Testis (tissue), 3 donors: ENCODE results near the gene TRAF2. TPM values are rescaled to one million over a fixed set of nuclear protein-coding genes. Genes with fewer than 3 reads are reported as not detected.

Experiments used
- DNase-seq: peaks from one replicate; pipeline ENCODE4 v3.0.0-alpha.2; 2019
- H3K27ac ChIP-seq, 2 donors: fragments of 200-600 bp; sonication (generic); one replicate each; pipeline ENCODE4 v1.5.1; 2019
- H3K27me3 ChIP-seq: fragments of 200-600 bp; sonication (generic); one replicate; pipeline ENCODE4 v1.5.1; 2019
- H3K36me3 ChIP-seq: fragments of 200-600 bp; sonication (generic); one replicate; pipeline ENCODE4 v1.5.1; 2017; ENCODE audit warnings: low read depth; ENCODE audit errors: missing control alignments
- H3K4me1 ChIP-seq: fragments of 200-600 bp; sonication (generic); one replicate; pipeline ENCODE4 v1.5.1; 2019
- H3K4me3 ChIP-seq, 2 donors: fragments of 200-600 bp; sonication (generic); one replicate each; pipeline ENCODE4 v1.5.1; 2017 to 2019
- H3K9me3 ChIP-seq: fragments of 200-600 bp; sonication (generic); one replicate; pipeline ENCODE4 v1.5.1; 2017
- POLR2A ChIP-seq: fragments of 450-650 bp; IDR thresholded peaks from one replicate; pipeline ENCODE4 v1.6.1; 2017; ENCODE audit warnings: antibody characterized with exemption, mild to moderate bottlenecking, moderate library complexity
- WGBS, 2 donors: methylation state at CpG; one replicate each; pipeline ENCODE4 v1.1.5; 2018; 5-methylcytosine and 5-hydroxymethylcytosine counted together
- intact Hi-C: fragments of 100-400 bp; cut with DNase I; formaldehyde crosslinking; loops from one replicate; pipeline ENCODE4 v1.15.1; 2023; ENCODE audit warnings: low total_unique reads
- polyA plus RNA-seq: library from polyadenylated mRNA; stranded (reverse); fragments of 350-450 nt; fragmentation: Illumina TruSeq; extraction: RNeasy Lipid Tissue Mini Kit (QIAGEN cat#74804); gene quantifications from one replicate; pipeline ENCODE4 v1.2.3, GENCODE V29; 2014; ENCODE audit warnings: low read depth, low replicate concordance; ENCODE audit not compliant: insufficient read depth
- total RNA-seq, 2 donors: library from RNA; depleted of rRNA; stranded (reverse); fragments of >200 nt; gene quantifications; one replicate each; pipeline ENCODE4 v1.2.3, GENCODE V29; 2016
- TF ChIP-seq, protein P1 (sequence below), 3 experiments: fragments of 450-650 bp in 2 of 3; fragments of 200-600 bp in 1 of 3; sonication (generic) in 1 of 3; IDR thresholded peaks; one replicate each; pipeline ENCODE4 v1.5.1; 2016 to 2019; ENCODE audit warnings: antibody characterized with exemption in 3 of 3, mild to moderate bottlenecking in 2 of 3, moderate library complexity in 1 of 3

The TRAF2 gene
- total and polyA plus RNA-seq, 3 donors from 2014 or later: 21.9 to 32.9 (median 23.7) TPM

- TF ChIP-seq POLR2A: no peak
- TF ChIP-seq, protein P1, sequence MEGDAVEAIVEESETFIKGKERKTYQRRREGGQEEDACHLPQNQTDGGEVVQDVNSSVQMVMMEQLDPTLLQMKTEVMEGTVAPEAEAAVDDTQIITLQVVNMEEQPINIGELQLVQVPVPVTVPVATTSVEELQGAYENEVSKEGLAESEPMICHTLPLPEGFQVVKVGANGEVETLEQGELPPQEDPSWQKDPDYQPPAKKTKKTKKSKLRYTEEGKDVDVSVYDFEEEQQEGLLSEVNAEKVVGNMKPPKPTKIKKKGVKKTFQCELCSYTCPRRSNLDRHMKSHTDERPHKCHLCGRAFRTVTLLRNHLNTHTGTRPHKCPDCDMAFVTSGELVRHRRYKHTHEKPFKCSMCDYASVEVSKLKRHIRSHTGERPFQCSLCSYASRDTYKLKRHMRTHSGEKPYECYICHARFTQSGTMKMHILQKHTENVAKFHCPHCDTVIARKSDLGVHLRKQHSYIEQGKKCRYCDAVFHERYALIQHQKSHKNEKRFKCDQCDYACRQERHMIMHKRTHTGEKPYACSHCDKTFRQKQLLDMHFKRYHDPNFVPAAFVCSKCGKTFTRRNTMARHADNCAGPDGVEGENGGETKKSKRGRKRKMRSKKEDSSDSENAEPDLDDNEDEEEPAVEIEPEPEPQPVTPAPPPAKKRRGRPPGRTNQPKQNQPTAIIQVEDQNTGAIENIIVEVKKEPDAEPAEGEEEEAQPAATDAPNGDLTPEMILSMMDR (IDR thresholded peaks at IDR 0.05): no peak
- no peak within 1 kb of the TSS for H3K4me3 ChIP-seq
- no peaks in the 10 kb centered on the region for H3K36me3 ChIP-seq
- H3K4me1 ChIP-seq: peaks cover 32% of the 10 kb centered on the region
- 46% methylated on average over 23 of the region's 23 CpGs; no CpG with 5 or more reads in 1 of the 2 donors for WGBS, 2 donors
- intact Hi-C loops: no loop called here
- no peaks in the 10 kb centered on the region for H3K9me3 ChIP-seq
- no peaks in the 10 kb centered on the region for H3K27me3 ChIP-seq
- DNase-seq: peak; percentile 91
- peak within 1 kb of the TSS; percentile 50 to 89 for H3K27ac ChIP-seq
Measured at GRCh38 chr9:136851941-136852663, 34.2 kb upstream of the TRAF2 start, which contains the start of gene MAMDC4. Gene MAMDC4, plus strand, starts transcription at chr9:136852346. Its CDS starts 71 bp downstream, at chr9:136852417.

DNA sequence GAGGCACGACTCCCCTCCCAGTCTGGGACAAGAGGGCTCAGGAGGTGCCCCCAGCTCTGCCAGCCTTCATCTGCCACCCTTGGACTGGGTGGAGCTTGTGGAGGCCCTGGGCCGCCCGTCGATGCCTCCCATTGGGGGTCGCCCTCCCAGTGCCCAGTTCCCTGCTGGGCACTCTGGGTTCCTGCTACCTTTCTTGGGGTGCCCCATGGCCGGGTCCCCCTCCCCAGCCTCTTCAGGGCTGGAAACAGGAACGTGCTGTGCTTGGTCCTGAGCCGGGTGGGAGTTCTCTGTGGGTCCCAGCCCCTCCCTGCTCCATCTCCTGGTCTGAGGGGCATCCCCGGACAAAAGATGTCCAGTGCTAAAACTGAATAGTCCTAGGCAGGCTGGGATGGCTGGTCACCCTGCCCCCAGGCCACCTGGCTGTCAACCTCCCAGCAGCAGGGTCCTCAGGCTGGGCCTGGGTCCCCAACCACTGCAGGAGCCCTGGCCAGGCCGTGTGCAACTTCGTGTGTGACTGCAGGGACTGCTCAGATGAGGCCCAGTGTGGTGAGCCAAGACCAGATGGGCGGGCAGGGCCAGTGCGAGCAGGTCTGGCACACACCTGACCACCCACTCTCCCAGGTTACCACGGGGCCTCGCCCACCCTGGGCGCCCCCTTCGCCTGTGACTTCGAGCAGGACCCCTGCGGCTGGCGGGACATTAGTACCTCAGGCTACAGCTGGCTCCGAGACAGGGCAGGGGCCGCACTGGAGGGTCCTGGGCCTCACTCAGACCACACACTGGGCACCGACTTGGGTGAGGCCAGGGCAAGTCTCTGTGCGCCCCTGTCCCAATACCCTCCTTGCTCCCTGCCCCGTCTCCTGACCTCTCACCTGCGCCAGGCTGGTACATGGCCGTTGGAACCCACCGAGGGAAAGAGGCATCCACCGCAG, 33.4 kb upstream of the TRAF2 start:
- TF ChIP-seq, protein P1 (IDR thresholded peaks at IDR 0.05): no peak
- no peak for TF ChIP-seq POLR2A
- DNase-seq: no peak
- Histone ChIP-seq H3K4me3 (no peak overlapping the region), H3K9me3 (no peaks in the 10 kb centered on the region), H3K4me1 (peaks cover 31% of the 10 kb centered on the region), H3K36me3 (no peaks in the 10 kb centered on the region), H3K27ac (peak overlapping the region; percentile 24 to 50), H3K27me3 (no peaks in the 10 kb centered on the region)
- WGBS, 2 donors: 85 to 91% methylated on average over 7 to 25 of the region's 29 CpGs
- intact Hi-C loops: no loop called here

- Histone ChIP-seq H3K4me1 (peaks cover 31% of the 10 kb centered on the region), H3K27ac (no peak overlapping the region), H3K36me3 (no peaks in the 10 kb centered on the region), H3K27me3 (no peaks in the 10 kb centered on the region), H3K9me3 (no peaks in the 10 kb centered on the region), H3K4me3 (no peak overlapping the region)
- no peak for TF ChIP-seq POLR2A
- no peak for DNase-seq
- 81 to 95% methylated on average over 11 to 12 of the region's 18 CpGs for WGBS, 2 donors
- intact Hi-C loops: no loop called here
Measured at GRCh38 chr9:136853596-136854112, 32.7 kb upstream of the TRAF2 start.

- intact Hi-C loops: no loop called here
- WGBS, 2 donors: 76 to 80% methylated on average over 1 to 30 of the region's 30 CpGs
Measured at GRCh38 chr9:136854113-136854841, 32.0 kb upstream of the TRAF2 start.

More at GRCh38 chr9:136854113-136854841, 32.0 kb upstream of the TRAF2 start:
- H3K9me3 ChIP-seq: no peaks in the 10 kb centered on the region
- no peaks in the 10 kb centered on the region for H3K27me3 ChIP-seq
- H3K4me1 ChIP-seq: peaks cover 35% of the 10 kb centered on the region
- H3K36me3 ChIP-seq: no peaks in the 10 kb centered on the region
- TF ChIP-seq, protein P1 (IDR thresholded peaks at IDR 0.05): no peak
- TF ChIP-seq POLR2A: no peak
- no peak overlapping the region for H3K4me3 ChIP-seq
- H3K27ac ChIP-seq: no peak overlapping the region
- no peak for DNase-seq
